Activated CD4-positive, alpha-beta T cell treated with anti-CD3 and anti-CD28 coated beads, Interleukin-2, amount 10 ng/mL, durations not matched to agents 24 days and 14 days (primary cell): ENCODE results near the gene WAS. TPM values are rescaled to one million over a fixed set of nuclear protein-coding genes. Genes with fewer than 3 reads are reported as not detected.

Source experiments
- DNase-seq: peaks from one replicate; pipeline ENCODE4 v3.0.0; 2022
- H3K27ac Mint-ChIP-seq: one replicate; pipeline ENCODE4 v1.8.0; 2022; ENCODE audit warnings: mild to moderate bottlenecking, mixed read lengths
- H3K27me3 Mint-ChIP-seq: one replicate; pipeline ENCODE4 v1.8.0; 2022; ENCODE audit warnings: mixed read lengths
- H3K36me3 Mint-ChIP-seq: one replicate; pipeline ENCODE4 v1.8.0; 2022; ENCODE audit warnings: low read depth, mild to moderate bottlenecking, mixed read lengths
- H3K4me1 Mint-ChIP-seq: one replicate; pipeline ENCODE4 v1.8.0; 2021; ENCODE audit warnings: mixed read lengths
- H3K4me3 Mint-ChIP-seq: one replicate; pipeline ENCODE4 v1.8.0; 2022; ENCODE audit warnings: mild to moderate bottlenecking, moderate library complexity, mixed read lengths
- H3K9me3 Mint-ChIP-seq: one replicate; pipeline ENCODE4 v1.8.0; 2021; ENCODE audit warnings: mixed read lengths
- intact Hi-C: fragments of 100-400 bp; cut with micrococcal nuclease; formaldehyde crosslinking; loops from one replicate; pipeline ENCODE4 v1.15.1; 2023
- total RNA-seq: library from RNA; stranded (reverse); gene quantifications from 2 replicates; pipeline ENCODE4 v1.2.3, GENCODE V29; 2022

Gene WAS
- total RNA-seq, 1 donor from 2014 or later = 99.0 TPM

- intact Hi-C loops = loop anchor here (5.0 kb wide), 1 partner anchor 42 kb away; no protein-coding TSS in a partner anchor
- Mint-ChIP-seq H3K9me3 (no peaks in the 10 kb centered on the region), H3K36me3 (peaks cover 23% of the 10 kb centered on the region), H3K4me3 (peak overlapping the region; percentile 93), H3K4me1 (peaks cover 25% of the 10 kb centered on the region), H3K27me3 (no peaks in the 10 kb centered on the region), H3K27ac (peak overlapping the region; percentile 98)
- DNase-seq = no peak
Observed at GRCh38 chrX:48694776-48695533, 11.4 kb downstream of the WAS start.

DNA sequence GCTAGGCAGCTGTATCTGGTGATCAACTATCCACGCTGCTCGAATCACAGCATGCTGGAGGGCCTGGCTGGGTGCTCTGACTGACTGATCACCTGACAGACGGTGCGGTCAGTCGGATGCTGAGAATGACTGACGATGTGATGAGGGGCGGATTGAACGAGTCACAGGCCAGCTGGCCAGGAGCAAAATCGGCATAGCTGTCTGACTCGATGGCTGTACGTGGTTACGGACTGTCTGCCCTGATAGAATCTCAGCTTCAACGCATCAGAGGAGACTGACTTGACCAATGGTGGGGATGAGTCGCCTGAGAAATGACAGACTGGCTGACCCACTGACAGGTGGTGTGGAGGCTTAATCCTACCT lies 11.9 kb downstream of the WAS start:
- no peak for DNase-seq
- intact Hi-C loops = loop anchor here (5.0 kb wide), 1 partner anchor 42 kb away; no protein-coding TSS in a partner anchor
- Mint-ChIP-seq H3K4me1 (peaks cover 26% of the 10 kb centered on the region), H3K9me3 (no peaks in the 10 kb centered on the region), H3K27me3 (no peaks in the 10 kb centered on the region), H3K4me3 (peak overlapping the region; percentile 93), H3K36me3 (peaks cover 22% of the 10 kb centered on the region), H3K27ac (peak overlapping the region; percentile 98)

DNA sequence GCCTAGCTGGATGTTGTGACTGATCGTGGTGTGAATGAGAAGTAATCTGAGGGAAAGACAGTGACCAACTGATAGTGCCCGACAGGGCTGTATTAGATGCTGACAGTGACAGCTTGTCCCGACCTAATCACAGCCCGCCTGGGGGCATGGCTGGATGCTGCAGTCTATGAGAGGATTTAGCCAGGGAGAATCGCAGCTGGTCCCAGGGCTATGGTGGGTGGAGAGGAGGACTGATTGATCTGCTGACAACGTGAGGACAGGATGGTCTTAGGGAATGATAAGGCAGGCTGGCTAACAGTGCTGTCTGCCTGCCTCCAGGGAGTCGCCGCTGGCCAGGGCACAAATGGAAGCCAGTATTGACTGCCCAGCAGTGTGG lies 12.3 kb downstream of the WAS start:
- H3K27me3 Mint-ChIP-seq = no peaks in the 10 kb centered on the region
- intact Hi-C loops = loop anchor here (1.0 to 5.0 kb wide), 4 partner anchors 13 to 106 kb away; partner anchors contain the start of genes HDAC6 and WAS
- H3K27ac Mint-ChIP-seq = peak overlapping the region; percentile 98
- H3K4me3 Mint-ChIP-seq = peak overlapping the region; percentile 93
- H3K36me3 Mint-ChIP-seq = peaks cover 22% of the 10 kb centered on the region
- DNase-seq = no peak
- peaks cover 28% of the 10 kb centered on the region for H3K4me1 Mint-ChIP-seq
- no peaks in the 10 kb centered on the region for H3K9me3 Mint-ChIP-seq

- DNase-seq = peak; percentile 96
- peaks cover 28% of the 10 kb centered on the region for H3K4me1 Mint-ChIP-seq
- H3K36me3 Mint-ChIP-seq = peaks cover 21% of the 10 kb centered on the region
- no peaks in the 10 kb centered on the region for H3K27me3 Mint-ChIP-seq
- no peaks in the 10 kb centered on the region for H3K9me3 Mint-ChIP-seq
- peak within 1 kb of the TSS; percentile 93 for H3K4me3 Mint-ChIP-seq
- intact Hi-C loops = loop anchor here (1.0 to 5.0 kb wide), 4 partner anchors 13 to 106 kb away; partner anchors contain the start of genes HDAC6 and WAS
- peak within 1 kb of the TSS; percentile 98 for H3K27ac Mint-ChIP-seq
Observed at GRCh38 chrX:48696301-48696908, 12.8 kb downstream of the WAS start, which contains the start of gene SUV39H1. Gene SUV39H1 (plus strand): TSS chrX:48696734. CDS start chrX:48696785, 51 bp downstream.

DNA sequence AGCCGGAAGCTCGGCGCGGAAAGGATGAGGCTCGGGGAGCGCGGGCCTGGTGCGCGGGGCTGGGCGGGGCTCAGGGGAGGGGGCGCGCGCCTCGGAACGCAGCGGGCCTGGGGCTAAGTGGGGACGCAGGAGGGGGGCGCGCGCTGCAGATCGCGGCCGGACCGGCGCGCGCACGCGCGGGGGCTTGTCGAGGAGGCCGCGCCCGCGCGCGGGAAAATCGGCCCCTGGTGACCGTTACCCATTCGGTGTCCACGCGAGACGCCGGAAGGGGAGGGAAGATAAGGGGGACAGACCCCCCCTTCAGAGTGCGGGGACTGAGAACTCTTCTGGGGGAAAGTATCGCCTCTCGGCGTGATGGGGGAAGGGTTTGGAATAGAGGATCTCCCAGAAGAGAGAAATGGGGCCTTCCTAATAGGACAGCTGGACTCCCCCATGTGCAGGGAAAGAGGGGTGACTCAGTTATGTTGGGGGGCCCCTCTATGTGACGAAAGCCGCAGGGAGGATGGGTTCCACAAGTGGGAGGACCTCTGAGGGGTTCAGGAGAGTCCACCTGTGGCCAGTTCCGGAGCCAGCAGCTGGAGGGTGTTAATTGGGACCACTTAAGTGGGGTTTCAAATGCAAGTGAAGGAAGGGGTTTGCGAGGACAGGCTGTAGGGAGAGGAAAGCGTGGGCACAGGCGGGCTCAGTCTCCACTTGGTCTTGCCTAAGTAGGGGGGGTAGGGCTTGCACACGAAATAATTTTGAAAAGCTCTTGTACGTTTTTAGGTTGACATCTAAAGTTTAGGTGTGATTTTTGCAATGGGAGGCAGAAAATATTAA lies 13.5 kb downstream of the WAS start:
- Mint-ChIP-seq H3K4me3 (peak overlapping the region; percentile 93), H3K36me3 (peaks cover 19% of the 10 kb centered on the region), H3K27ac (peak overlapping the region; percentile 93), H3K9me3 (no peaks in the 10 kb centered on the region), H3K27me3 (no peaks in the 10 kb centered on the region), H3K4me1 (peaks cover 28% of the 10 kb centered on the region)
- peak; percentile 85 for DNase-seq
- intact Hi-C loops = loop anchor here (1.0 to 5.0 kb wide), 4 partner anchors 14 to 105 kb away; partner anchors contain the start of genes HDAC6 and WAS

DNA sequence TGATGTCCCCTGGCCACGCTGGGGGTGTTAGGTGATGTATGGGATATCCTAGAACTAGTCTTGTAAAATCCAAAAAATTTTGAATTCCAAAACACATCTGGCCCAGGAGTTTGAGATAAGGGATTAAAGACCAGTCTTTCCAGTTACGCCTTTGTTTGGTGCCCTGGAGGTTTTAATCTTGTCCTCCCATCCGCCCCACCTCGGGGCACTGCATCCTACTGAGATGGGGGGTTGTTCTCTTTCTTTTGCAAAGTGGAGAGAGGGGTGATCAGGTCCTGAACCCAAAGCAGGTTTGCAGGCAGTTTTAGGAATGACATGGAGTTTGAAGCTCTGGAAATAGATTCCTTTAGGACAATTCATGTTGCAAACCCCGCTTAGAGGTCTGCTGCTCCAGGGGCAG lies 14.7 kb downstream of the WAS start:
- H3K36me3 Mint-ChIP-seq = peaks cover 25% of the 10 kb centered on the region

GRCh38 chrX:48700246-48700645 lies 16.6 kb downstream of the WAS start:
- H3K27ac Mint-ChIP-seq = no peak overlapping the region
- H3K4me1 Mint-ChIP-seq = peaks cover 37% of the 10 kb centered on the region
- no peak for DNase-seq
- no peak overlapping the region for H3K4me3 Mint-ChIP-seq
- H3K36me3 Mint-ChIP-seq = peaks cover 31% of the 10 kb centered on the region
- intact Hi-C loops = no loop called here
- no peaks in the 10 kb centered on the region for H3K9me3 Mint-ChIP-seq
- no peaks in the 10 kb centered on the region for H3K27me3 Mint-ChIP-seq

More for the DNA sequence above, 14.7 kb downstream of the WAS start:
- Mint-ChIP-seq H3K27me3 (no peaks in the 10 kb centered on the region), H3K27ac (no peak overlapping the region), H3K4me3 (peak overlapping the region; percentile 93), H3K9me3 (no peaks in the 10 kb centered on the region), H3K4me1 (peaks cover 32% of the 10 kb centered on the region)
- DNase-seq = no peak
- intact Hi-C loops = loop anchor here (5.0 kb wide), 1 partner anchor 39 kb away; no protein-coding TSS in a partner anchor

DNA sequence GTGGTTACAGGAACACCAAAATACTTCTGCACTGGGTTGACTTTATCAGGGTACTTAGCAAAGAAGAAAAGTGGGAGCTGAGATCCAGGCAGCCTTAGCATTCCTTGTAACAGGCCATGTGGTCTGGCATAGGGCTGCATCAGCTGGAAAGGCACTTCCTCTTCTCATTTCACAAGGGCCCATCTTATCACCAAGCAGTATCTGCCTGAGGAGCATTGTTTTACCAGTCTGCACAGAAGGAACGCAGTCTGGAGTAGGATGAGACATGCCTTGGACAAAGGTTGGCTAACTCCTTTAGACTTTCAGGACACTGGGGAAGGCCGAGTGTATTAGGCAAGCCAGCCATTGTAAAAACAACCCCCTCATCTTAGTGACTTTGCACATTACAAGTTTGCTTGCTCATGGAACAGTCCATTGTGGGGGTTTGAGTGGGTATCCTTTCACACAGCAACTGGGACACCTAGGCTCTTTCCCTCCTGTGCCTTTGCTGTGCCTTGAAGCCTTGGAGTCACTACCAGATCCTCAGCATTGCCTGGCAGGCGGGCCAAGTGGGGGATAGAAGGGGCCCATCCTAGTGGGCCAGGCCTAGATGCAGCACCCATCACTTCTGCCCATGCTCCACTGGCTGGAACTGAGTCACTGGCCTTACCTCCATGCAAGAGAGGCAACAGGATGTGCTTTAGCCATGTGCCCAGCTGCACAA lies 17.5 kb downstream of the WAS start:
- no peak for DNase-seq

DNA sequence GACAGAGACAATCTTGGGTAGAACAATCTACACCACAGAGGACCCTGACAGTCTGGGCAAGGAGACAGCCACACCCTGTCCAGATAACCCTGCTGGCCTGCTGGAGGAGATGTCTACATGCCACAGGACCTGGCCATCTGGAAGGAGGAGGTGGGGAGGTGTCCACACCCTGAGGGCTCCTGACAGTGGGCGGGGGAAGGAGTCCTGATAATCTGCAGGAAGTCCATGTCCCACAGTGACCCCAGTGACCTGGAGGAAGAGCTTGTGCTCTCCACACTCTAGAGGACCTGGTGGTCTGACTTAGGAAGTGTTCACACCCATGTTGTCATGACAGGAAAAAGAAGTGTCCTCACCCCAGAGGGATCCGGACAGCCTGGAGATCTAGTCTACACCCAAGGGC lies 18.4 kb downstream of the WAS start:
- Mint-ChIP-seq H3K4me3 (no peak overlapping the region), H3K36me3 (peaks cover 40% of the 10 kb centered on the region), H3K4me1 (peaks cover 27% of the 10 kb centered on the region), H3K27ac (no peak overlapping the region), H3K27me3 (no peaks in the 10 kb centered on the region), H3K9me3 (no peaks in the 10 kb centered on the region)
- intact Hi-C loops = no loop called here
- DNase-seq = no peak

More for the DNA sequence above, 17.5 kb downstream of the WAS start:
- intact Hi-C loops = no loop called here
- Mint-ChIP-seq H3K4me1 (peaks cover 28% of the 10 kb centered on the region), H3K4me3 (no peak overlapping the region), H3K9me3 (no peaks in the 10 kb centered on the region), H3K27ac (no peak overlapping the region), H3K27me3 (no peaks in the 10 kb centered on the region), H3K36me3 (peaks cover 34% of the 10 kb centered on the region)

GRCh38 chrX:48702716-48703115 lies 19.1 kb downstream of the WAS start:
- H3K27ac Mint-ChIP-seq = no peak overlapping the region
- DNase-seq = no peak
- intact Hi-C loops = no loop called here
- peaks cover 22% of the 10 kb centered on the region for H3K4me1 Mint-ChIP-seq
- H3K9me3 Mint-ChIP-seq = no peaks in the 10 kb centered on the region
- H3K4me3 Mint-ChIP-seq = no peak overlapping the region
- H3K27me3 Mint-ChIP-seq = no peaks in the 10 kb centered on the region
- H3K36me3 Mint-ChIP-seq = peaks cover 43% of the 10 kb centered on the region

GRCh38 chrX:48703228-48703627 lies 19.6 kb downstream of the WAS start:
- Mint-ChIP-seq H3K9me3 (no peaks in the 10 kb centered on the region), H3K36me3 (peaks cover 44% of the 10 kb centered on the region), H3K27me3 (no peaks in the 10 kb centered on the region), H3K27ac (no peak overlapping the region), H3K4me3 (no peak overlapping the region), H3K4me1 (peaks cover 20% of the 10 kb centered on the region)
- DNase-seq = no peak
- intact Hi-C loops = no loop called here

- DNase-seq = no peak
- Mint-ChIP-seq H3K9me3 (no peaks in the 10 kb centered on the region), H3K4me1 (peaks cover 19% of the 10 kb centered on the region), H3K27me3 (no peaks in the 10 kb centered on the region), H3K27ac (peak overlapping the region; percentile 43), H3K36me3 (peaks cover 48% of the 10 kb centered on the region), H3K4me3 (no peak overlapping the region)
- intact Hi-C loops = no loop called here
Observed at GRCh38 chrX:48703642-48704481, 20.3 kb downstream of the WAS start.
